ENCODE results near the gene PSMF1. TPM values are rescaled to one million over a fixed set of nuclear protein-coding genes. Genes with fewer than 3 reads are reported as not detected.

The PSMF1 gene
- total and polyA plus RNA-seq, 2 of the 4 experiments (the other 2 are of a cell fraction): 93.6 to 109 TPM

GRCh38 chr20:1107176-1107575 is 11.2 kb upstream of the PSMF1 start:
- no TSS peak for BruUV-seq (replicated peaks)
- no peak overlapping the region for H3K56ac ChIP-seq (ENCODE audit: extremely low read depth, insufficient read depth, low read length)
- H3K9me1 ChIP-seq (ENCODE audit: insufficient read depth, low read length): no peaks in the 10 kb centered on the region
- H3K9ac ChIP-seq (ENCODE audit: low read depth, low read length): no peak overlapping the region
- dilution Hi-C loops (cut with HindIII; ENCODE audit: low sequenced_read_pairs, unreplicated experiment): no loop called here
- intact Hi-C loops (cut with micrococcal nuclease): loop anchor here (5.0 kb wide), 1 partner anchor 105 kb away; no protein-coding TSS in a partner anchor
- H3K36me3 ChIP-seq (ENCODE audit: control insufficient read depth, insufficient read depth, low read length): no peaks in the 10 kb centered on the region
- no peak overlapping the region for H3K14ac ChIP-seq (replicated peaks; ENCODE audit: low read depth, low read length)
- H3K4me3 ChIP-seq (ENCODE audit: insufficient read depth, low read depth, low read length): no peak overlapping the region
- no peak overlapping the region for H2AFZ ChIP-seq (replicated peaks; ENCODE audit: low read length, poor library complexity)
- H2AK5ac ChIP-seq (ENCODE audit: low read depth, low read length): no peak overlapping the region
- H3K9me3 ChIP-seq (ENCODE audit: control insufficient read depth, insufficient read depth, low read length): 0 out of 2 replicates have a peak, but pooled peaks cover 1% of the 10 kb centered on the region
- no peak overlapping the region for H2AK9ac ChIP-seq (replicated peaks; ENCODE audit: low read depth, low read length, poor library complexity)
- no peak for DNase-seq
- H3K23ac ChIP-seq (ENCODE audit: low read depth, low read length): no peak overlapping the region
- no peaks in the 10 kb centered on the region for H3K79me1 ChIP-seq (ENCODE audit: low read depth in 1 of 2, low read length in 2 of 2)
- H4K8ac ChIP-seq (ENCODE audit: low read depth in 2 of 2, low read length in 2 of 2): no peak overlapping the region
- H2BK120ac ChIP-seq (ENCODE audit: low read depth, low read length): no peak overlapping the region
- no peaks in the 10 kb centered on the region for H4K20me1 ChIP-seq (ENCODE audit: insufficient read depth, low read length)
- no peak for ATAC-seq (ENCODE audit: low read depth)
- H3K4me1 ChIP-seq (ENCODE audit: control insufficient read depth, insufficient read depth, low read length): no peaks in the 10 kb centered on the region
- peaks cover 12% of the 10 kb centered on the region for H3K27me3 ChIP-seq (ENCODE audit: control insufficient read depth, insufficient read depth, low read length)
- no peak overlapping the region for H4K91ac ChIP-seq (ENCODE audit: insufficient read depth, low read depth, low read length)
- H2BK15ac ChIP-seq (ENCODE audit: low read depth, low read length): no peak overlapping the region
- no peak overlapping the region for H3K27ac ChIP-seq (ENCODE audit: insufficient read depth, low read length)
- H4K5ac ChIP-seq (ENCODE audit: low read depth, low read length): no peak overlapping the region
- H3K4me2 ChIP-seq (ENCODE audit: low read depth, low read length): no peak overlapping the region
- in situ Hi-C loops (cut with MboI; ENCODE audit: low sequenced_read_pairs): no loop called here
- 72% methylated on average over 2 of the region's 3 CpGs; no CpG with 5 or more reads in 1 of the 2 experiments for WGBS, 2 experiments (ENCODE audit: extremely low coverage in 2 of 2, insufficient read length in 1 of 2)
- no peak overlapping the region for H3K4ac ChIP-seq (ENCODE audit: low read depth, low read length)
- TF ChIP-seq NFE2L2 (IDR thresholded peaks at IDR 0.05; ENCODE audit: low read depth, low read length) (no peak), BHLHE40 (IDR thresholded peaks at IDR 0.05; ENCODE audit: low read depth, low read length) (no peak), MAZ (IDR thresholded peaks at IDR 0.05; ENCODE audit: borderline replicate concordance, low read depth, low read length) (no peak), MXI1 (IDR thresholded peaks at IDR 0.05; ENCODE audit: borderline replicate concordance, low read depth, low read length) (no peak), ELK1 (IDR thresholded peaks at IDR 0.05; ENCODE audit: borderline replicate concordance, low read depth, low read length) (no peak), CTCF (conservative IDR thresholded peaks at IDR 0.05; ENCODE audit: low read depth, low read length) (no peak), RFX5 (IDR thresholded peaks at IDR 0.05; ENCODE audit: low read depth, low read length) (no peak), MAFK (IDR thresholded peaks at IDR 0.05; ENCODE audit: low read depth, low read length) (no peak), USF2 (IDR thresholded peaks at IDR 0.05; ENCODE audit: low read depth, low read length) (no peak), FOS (IDR thresholded peaks at IDR 0.05; ENCODE audit: low read depth, low read length) (no peak), RCOR1 (IDR thresholded peaks at IDR 0.05; ENCODE audit: insufficient replicate concordance, low read length) (no peak), POLR2A (IDR thresholded peaks at IDR 0.05; ENCODE audit: low read depth, low read length) (no peak), CEBPB (IDR thresholded peaks at IDR 0.05; ENCODE audit: low read depth, low read length) (no peak), SMC3 (IDR thresholded peaks at IDR 0.05; ENCODE audit: low read depth, low read length) (no peak), RAD21 (IDR thresholded peaks at IDR 0.05; ENCODE audit: low read length) (no peak), CHD1 (IDR thresholded peaks at IDR 0.05; ENCODE audit: low read depth, low read length) (no peak)
- H2BK20ac ChIP-seq (ENCODE audit: low read depth, low read length): no peak overlapping the region
- no peak overlapping the region for H2BK5ac ChIP-seq (ENCODE audit: low read depth, low read length, poor library complexity, severe bottlenecking)
- ChIA-PET CTCF (no interaction called here), POLR2A (ENCODE audit: unreplicated experiment) (no interaction called here)
- no peak overlapping the region for H3K18ac ChIP-seq (ENCODE audit: low read depth, low read length)

Measured in IMR-90 (cell line).